ENCODE results near the gene ITPKA. TPM values are rescaled to one million over a fixed set of nuclear protein-coding genes. Genes with fewer than 3 reads are reported as not detected.
"Not testable (repeated sequence)": the region's sequence is repeated elsewhere in the genome, so short reads cannot be mapped to it uniquely, and the experiment has no call there.

The ITPKA gene
- total RNA-seq, result 1.6 TPM

GRCh38 chr15:41493205-41493901 lies at the start of gene ITPKA:
TSS of gene ITPKA (plus strand) at chr15:41493874. CDS start at chr15:41493928, 54 bp downstream.
- FAIRE-seq (no peak), DNase-seq (ENCODE audit: low spot score in 2 of 2) (peak; percentile 77 to 82)

GRCh38 chr15:41445399-41445798 lies 48.3 kb upstream of the ITPKA start:
- no peak for DNase-seq (ENCODE audit: low spot score in 2 of 2)
- FAIRE-seq, result no peak

- FAIRE-seq, result no peak
- DNase-seq (ENCODE audit: low spot score in 2 of 2), result no peak
Measured at GRCh38 chr15:41462084-41462795, 31.4 kb upstream of the ITPKA start.

GRCh38 chr15:41464889-41465580 lies 28.6 kb upstream of the ITPKA start:
- FAIRE-seq, result no peak
- no peak for DNase-seq (ENCODE audit: low spot score in 2 of 2)

GRCh38 chr15:41465822-41466421 lies 27.8 kb upstream of the ITPKA start:
- FAIRE-seq (no peak), DNase-seq (ENCODE audit: low spot score in 2 of 2) (no peak)

GRCh38 chr15:41466711-41467110 lies 27.0 kb upstream of the ITPKA start:
- no peak for FAIRE-seq
- no peak for DNase-seq (ENCODE audit: low spot score in 2 of 2)

GRCh38 chr15:41469644-41470043 lies 24.0 kb upstream of the ITPKA start:
- FAIRE-seq; DNase-seq (ENCODE audit: low spot score in 2 of 2): not testable (repeated sequence)

- FAIRE-seq, result no peak
- DNase-seq (ENCODE audit: low spot score in 2 of 2), result no peak
Measured at GRCh38 chr15:41473418-41473817, 20.3 kb upstream of the ITPKA start.

- no peak for DNase-seq (ENCODE audit: low spot score in 2 of 2)
- no peak for FAIRE-seq
Measured at GRCh38 chr15:41474436-41474835, 19.2 kb upstream of the ITPKA start.

GRCh38 chr15:41474941-41475340 lies 18.7 kb upstream of the ITPKA start:
- FAIRE-seq, result no peak
- no peak for DNase-seq (ENCODE audit: low spot score in 2 of 2)

- DNase-seq (ENCODE audit: low spot score in 2 of 2) (no peak), FAIRE-seq (no peak)
Measured at GRCh38 chr15:41476416-41477048, 17.1 kb upstream of the ITPKA start.

- no peak for DNase-seq (ENCODE audit: low spot score in 2 of 2)
- FAIRE-seq, result no peak
Measured at GRCh38 chr15:41480396-41481140, 13.1 kb upstream of the ITPKA start.

GRCh38 chr15:41482110-41482877 lies 11.4 kb upstream of the ITPKA start:
- FAIRE-seq (no peak), DNase-seq (ENCODE audit: low spot score in 2 of 2) (no peak)

- DNase-seq (ENCODE audit: low spot score in 2 of 2) (no peak), FAIRE-seq (no peak)
Measured at GRCh38 chr15:41483115-41483514, 10.6 kb upstream of the ITPKA start.

- DNase-seq (ENCODE audit: low spot score in 2 of 2) (no peak), FAIRE-seq (no peak)
Measured at GRCh38 chr15:41483519-41483918, 10.2 kb upstream of the ITPKA start.

- FAIRE-seq, result no peak
- DNase-seq (ENCODE audit: low spot score in 2 of 2), result no peak
Measured at GRCh38 chr15:41484937-41485625, 8.6 kb upstream of the ITPKA start.

GRCh38 chr15:41486286-41486685 lies 7.4 kb upstream of the ITPKA start:
- DNase-seq (ENCODE audit: low spot score in 2 of 2) (no peak), FAIRE-seq (no peak)

- DNase-seq (ENCODE audit: low spot score in 2 of 2) (no peak), FAIRE-seq (no peak)
Measured at GRCh38 chr15:41487381-41487780, 6.3 kb upstream of the ITPKA start.

- no peak for FAIRE-seq
- no peak for DNase-seq (ENCODE audit: low spot score in 2 of 2)
Measured at GRCh38 chr15:41487802-41488201, 5.9 kb upstream of the ITPKA start.

Measured in frontal cortex (tissue), 4 donors.